Superior temporal gyrus (tissue), 1 donor: Measurements from ENCODE around the gene SLC6A11.

Experiments used
- DNase-seq: peaks from one replicate; pipeline ENCODE4 v3.0.0-alpha.2; 2016; ENCODE audit errors: extremely low spot score

Gene SLC6A11

GRCh38 chr3:10790713-10791112, 25.3 kb upstream of the SLC6A11 start:
- DNase-seq = no peak

- no peak for DNase-seq
These were observed 23.8 kb upstream of the SLC6A11 start for GRCh38 chr3:10792208-10792607.

GRCh38 chr3:10798600-10799367, 17.2 kb upstream of the SLC6A11 start:
- DNase-seq = no peak

- DNase-seq = no peak
These were observed 11.8 kb upstream of the SLC6A11 start for GRCh38 chr3:10804183-10804648.

GRCh38 chr3:10806006-10806405, 10.0 kb upstream of the SLC6A11 start:
- DNase-seq = no peak

GRCh38 chr3:10808130-10808735, 7.8 kb upstream of the SLC6A11 start:
- DNase-seq = no peak

GRCh38 chr3:10808974-10809373, 7.1 kb upstream of the SLC6A11 start:
- no peak for DNase-seq

GRCh38 chr3:10810376-10810775, 5.7 kb upstream of the SLC6A11 start:
- no peak for DNase-seq

GRCh38 chr3:10813425-10813824, 2.6 kb upstream of the SLC6A11 start:
- DNase-seq = no peak

GRCh38 chr3:10814623-10815022, 1.4 kb upstream of the SLC6A11 start:
- no peak for DNase-seq

GRCh38 chr3:10815487-10815886, 541 bp upstream of the SLC6A11 start:
- no peak for DNase-seq

- DNase-seq = no peak
These were observed 830 bp downstream of the SLC6A11 start for GRCh38 chr3:10816863-10817253.

GRCh38 chr3:10817506-10817905, 1.5 kb downstream of the SLC6A11 start:
- DNase-seq = no peak

- no peak for DNase-seq
These were observed 6.0 kb downstream of the SLC6A11 start for GRCh38 chr3:10822055-10822454.

GRCh38 chr3:10822708-10823515, 6.9 kb downstream of the SLC6A11 start:
- no peak for DNase-seq

GRCh38 chr3:10823516-10823818, 7.4 kb downstream of the SLC6A11 start:
- DNase-seq = no peak

GRCh38 chr3:10824468-10824867, 8.4 kb downstream of the SLC6A11 start:
- DNase-seq = no peak

GRCh38 chr3:10833855-10834414, 17.9 kb downstream of the SLC6A11 start:
- no peak for DNase-seq

- DNase-seq = no peak
These were observed 18.9 kb downstream of the SLC6A11 start for GRCh38 chr3:10834951-10835350.

- no peak for DNase-seq
These were observed 19.4 kb downstream of the SLC6A11 start for GRCh38 chr3:10835406-10835805.

- no peak for DNase-seq
These were observed 20.6 kb downstream of the SLC6A11 start for GRCh38 chr3:10836676-10837075.

- DNase-seq = no peak
These were observed 21.8 kb downstream of the SLC6A11 start for GRCh38 chr3:10837849-10838248.
